OCI-LY1 (cell line): ENCODE results near the gene FRMD4A.

Source experiments
- EZH2 ChIP-seq: fragments of 200-600 bp; sonication (generic), shearing (Covaris generic); IDR thresholded peaks from 2 replicates; pipeline ENCODE4 v1.8.0; 2017; ENCODE audit warnings: borderline replicate concordance, mixed run types, mild to moderate bottlenecking, antibody characterized with exemption, low read length, moderate library complexity, mixed read lengths
- TF ChIP-seq, protein P1 (sequence below): fragments of 200-600 bp; sonication (generic), shearing (Covaris generic); IDR thresholded peaks from 2 replicates; pipeline ENCODE4 v1.5.1; 2017; ENCODE audit warnings: mild to moderate bottlenecking, antibody characterized with exemption, low read length, moderate library complexity, mixed read lengths

DNA sequence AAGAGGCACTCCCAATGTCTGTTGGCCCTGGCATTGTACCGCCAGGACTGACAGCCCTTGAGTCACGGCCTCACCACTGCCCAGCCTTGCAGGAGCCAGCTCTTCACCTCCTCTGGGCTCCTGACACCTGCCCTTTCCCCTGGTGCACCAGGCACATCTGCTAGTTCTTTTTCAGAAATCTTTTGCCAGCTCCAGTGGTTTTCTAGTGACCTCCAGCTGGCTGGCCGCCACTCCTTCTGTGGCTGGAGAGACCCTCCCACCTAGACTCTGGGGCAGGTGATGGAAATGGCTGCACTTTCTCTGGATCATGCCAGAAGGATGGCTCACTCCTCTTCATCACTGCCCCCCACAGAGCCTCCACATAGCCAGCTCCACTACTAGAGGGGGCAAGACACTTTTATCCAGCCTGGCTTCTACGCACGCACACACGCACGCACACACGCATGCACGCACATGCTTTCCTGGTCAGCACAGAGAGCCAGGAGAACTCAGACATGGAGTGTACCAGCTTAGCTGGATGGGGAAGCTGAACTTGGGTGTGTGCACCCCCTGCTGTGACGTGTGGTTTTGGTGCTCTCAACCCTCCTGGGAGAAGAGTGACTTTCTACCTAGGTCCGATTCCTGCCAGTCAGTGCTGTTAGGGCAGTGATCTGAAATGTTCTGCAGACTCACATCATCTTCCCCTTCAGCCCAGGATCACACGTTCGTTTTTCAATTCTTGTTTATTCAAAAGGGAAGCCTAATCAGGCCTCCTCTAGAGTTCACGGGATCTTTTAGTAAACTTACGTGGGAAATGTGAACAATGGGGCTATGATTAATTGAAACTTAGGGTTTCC lies 522.0 kb downstream of the FRMD4A start:
- no peak for TF ChIP-seq EZH2
- TF ChIP-seq, protein P1, sequence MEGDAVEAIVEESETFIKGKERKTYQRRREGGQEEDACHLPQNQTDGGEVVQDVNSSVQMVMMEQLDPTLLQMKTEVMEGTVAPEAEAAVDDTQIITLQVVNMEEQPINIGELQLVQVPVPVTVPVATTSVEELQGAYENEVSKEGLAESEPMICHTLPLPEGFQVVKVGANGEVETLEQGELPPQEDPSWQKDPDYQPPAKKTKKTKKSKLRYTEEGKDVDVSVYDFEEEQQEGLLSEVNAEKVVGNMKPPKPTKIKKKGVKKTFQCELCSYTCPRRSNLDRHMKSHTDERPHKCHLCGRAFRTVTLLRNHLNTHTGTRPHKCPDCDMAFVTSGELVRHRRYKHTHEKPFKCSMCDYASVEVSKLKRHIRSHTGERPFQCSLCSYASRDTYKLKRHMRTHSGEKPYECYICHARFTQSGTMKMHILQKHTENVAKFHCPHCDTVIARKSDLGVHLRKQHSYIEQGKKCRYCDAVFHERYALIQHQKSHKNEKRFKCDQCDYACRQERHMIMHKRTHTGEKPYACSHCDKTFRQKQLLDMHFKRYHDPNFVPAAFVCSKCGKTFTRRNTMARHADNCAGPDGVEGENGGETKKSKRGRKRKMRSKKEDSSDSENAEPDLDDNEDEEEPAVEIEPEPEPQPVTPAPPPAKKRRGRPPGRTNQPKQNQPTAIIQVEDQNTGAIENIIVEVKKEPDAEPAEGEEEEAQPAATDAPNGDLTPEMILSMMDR: no peak
